ENCODE measurements around the gene GOLGB1. TPM values are rescaled to one million over a fixed set of nuclear protein-coding genes. Genes with fewer than 3 reads are reported as not detected.

Gene GOLGB1
- total and polyA plus RNA-seq, 2 donors from 2014 or later = 26.8 to 79.7 TPM

GRCh38 chr3:121757087-121757811, 7.7 kb upstream of the GOLGB1 start:
- H3K9me3 ChIP-seq (ENCODE audit: control insufficient read depth in 2 of 3, insufficient read depth in 1 of 3, low read length in 3 of 3) = no peaks in the 10 kb centered on the region
- H3K27me3 ChIP-seq (ENCODE audit: control insufficient read depth, insufficient read depth, low read length) = peaks cover 2% of the 10 kb centered on the region
- FAIRE-seq (no peak), DNase-seq (peak in 3 of 5 donors; percentile 44 to 49 (median 48))
- intact Hi-C loops (cut with DNase I) = no loop called here
- no peak overlapping the region for H3K9ac ChIP-seq (ENCODE audit: low read length in 3 of 3)
- H3K36me3 ChIP-seq (ENCODE audit: control insufficient read depth in 2 of 3, insufficient read depth in 3 of 3, low read length in 3 of 3) = no peaks in the 10 kb centered on the region
- H3K4me3 ChIP-seq (ENCODE audit: low read length in 3 of 3) = no peak overlapping the region
- TF ChIP-seq, protein P1, sequence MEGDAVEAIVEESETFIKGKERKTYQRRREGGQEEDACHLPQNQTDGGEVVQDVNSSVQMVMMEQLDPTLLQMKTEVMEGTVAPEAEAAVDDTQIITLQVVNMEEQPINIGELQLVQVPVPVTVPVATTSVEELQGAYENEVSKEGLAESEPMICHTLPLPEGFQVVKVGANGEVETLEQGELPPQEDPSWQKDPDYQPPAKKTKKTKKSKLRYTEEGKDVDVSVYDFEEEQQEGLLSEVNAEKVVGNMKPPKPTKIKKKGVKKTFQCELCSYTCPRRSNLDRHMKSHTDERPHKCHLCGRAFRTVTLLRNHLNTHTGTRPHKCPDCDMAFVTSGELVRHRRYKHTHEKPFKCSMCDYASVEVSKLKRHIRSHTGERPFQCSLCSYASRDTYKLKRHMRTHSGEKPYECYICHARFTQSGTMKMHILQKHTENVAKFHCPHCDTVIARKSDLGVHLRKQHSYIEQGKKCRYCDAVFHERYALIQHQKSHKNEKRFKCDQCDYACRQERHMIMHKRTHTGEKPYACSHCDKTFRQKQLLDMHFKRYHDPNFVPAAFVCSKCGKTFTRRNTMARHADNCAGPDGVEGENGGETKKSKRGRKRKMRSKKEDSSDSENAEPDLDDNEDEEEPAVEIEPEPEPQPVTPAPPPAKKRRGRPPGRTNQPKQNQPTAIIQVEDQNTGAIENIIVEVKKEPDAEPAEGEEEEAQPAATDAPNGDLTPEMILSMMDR (IDR thresholded peaks at IDR 0.05; ENCODE audit: borderline replicate concordance, extremely low read depth, insufficient read depth) = no peak
- H3K4me1 ChIP-seq (ENCODE audit: control insufficient read depth in 2 of 3, insufficient read depth in 2 of 3, low read depth in 1 of 3, low read length in 3 of 3) = no peaks in the 10 kb centered on the region
- no peak overlapping the region for H3K27ac ChIP-seq (ENCODE audit: low read depth in 2 of 2, low read length in 2 of 2)

GRCh38 chr3:121752772-121753171, 3.2 kb upstream of the GOLGB1 start:
- H3K4me1 ChIP-seq (ENCODE audit: control insufficient read depth in 2 of 3, insufficient read depth in 2 of 3, low read depth in 1 of 3, low read length in 3 of 3) = peaks cover 4 to 10% (median 4%) of the 10 kb centered on the region in 3 donors
- TF ChIP-seq, protein P1 (IDR thresholded peaks at IDR 0.05; ENCODE audit: borderline replicate concordance, extremely low read depth, insufficient read depth) = no peak
- no peaks in the 10 kb centered on the region for H3K36me3 ChIP-seq (ENCODE audit: control insufficient read depth in 2 of 3, insufficient read depth in 3 of 3, low read length in 3 of 3)
- no peak overlapping the region for H3K9ac ChIP-seq (ENCODE audit: low read length in 3 of 3)
- peaks cover 2% of the 10 kb centered on the region for H3K27me3 ChIP-seq (ENCODE audit: control insufficient read depth, insufficient read depth, low read length)
- intact Hi-C loops (cut with DNase I) = no loop called here
- no peak overlapping the region for H3K4me3 ChIP-seq (ENCODE audit: low read length in 3 of 3)
- FAIRE-seq = no peak
- DNase-seq = no peak
- no peaks in the 10 kb centered on the region for H3K9me3 ChIP-seq (ENCODE audit: control insufficient read depth in 2 of 3, insufficient read depth in 1 of 3, low read length in 3 of 3)
- H3K27ac ChIP-seq (ENCODE audit: low read depth in 2 of 2, low read length in 2 of 2) = no peak overlapping the region

GRCh38 chr3:121752261-121752660, 2.7 kb upstream of the GOLGB1 start:
- FAIRE-seq (no peak), DNase-seq (no peak)
- intact Hi-C loops (cut with DNase I) = no loop called here
- Histone ChIP-seq H3K9me3 (ENCODE audit: control insufficient read depth in 2 of 3, insufficient read depth in 1 of 3, low read length in 3 of 3) (no peaks in the 10 kb centered on the region), H3K27me3 (ENCODE audit: control insufficient read depth, insufficient read depth, low read length) (peaks cover 2% of the 10 kb centered on the region), H3K27ac (ENCODE audit: low read depth in 2 of 2, low read length in 2 of 2) (no peak overlapping the region), H3K4me3 (ENCODE audit: low read length in 3 of 3) (no peak overlapping the region), H3K4me1 (ENCODE audit: control insufficient read depth in 2 of 3, insufficient read depth in 2 of 3, low read depth in 1 of 3, low read length in 3 of 3) (peaks cover 4 to 13% (median 9%) of the 10 kb centered on the region in 3 donors), H3K36me3 (ENCODE audit: control insufficient read depth in 2 of 3, insufficient read depth in 3 of 3, low read length in 3 of 3) (no peaks in the 10 kb centered on the region), H3K9ac (ENCODE audit: low read length in 3 of 3) (no peak overlapping the region)
- TF ChIP-seq, protein P1 (IDR thresholded peaks at IDR 0.05; ENCODE audit: borderline replicate concordance, extremely low read depth, insufficient read depth) = no peak

Measured in kidney (tissue), 14 donors.